KOPT-K1 (cell line): ENCODE results near the gene PAK5.

Experiments used
- H3K27ac ChIP-seq: fragments of 200-600 bp; sonication (generic); 2 replicates; pipeline ENCODE4 v1.5.1; 2016; ENCODE audit warnings: antibody characterized with exemption, mild to moderate bottlenecking, low read depth, low read length; ENCODE audit not compliant: poor library complexity, severe bottlenecking
- H3K36me3 ChIP-seq: fragments of 200-600 bp; sonication (generic); 2 replicates; pipeline ENCODE4 v1.5.1; 2017; ENCODE audit warnings: antibody characterized with exemption, mild to moderate bottlenecking, low read length, moderate library complexity; ENCODE audit not compliant: insufficient read depth
- H3K9me3 ChIP-seq: fragments of 200-600 bp; sonication (generic); 2 replicates; pipeline ENCODE4 v1.5.1; 2017; ENCODE audit warnings: antibody characterized with exemption, low read length, mild to moderate bottlenecking; ENCODE audit not compliant: insufficient read depth, poor library complexity, severe bottlenecking

The PAK5 gene

DNA sequence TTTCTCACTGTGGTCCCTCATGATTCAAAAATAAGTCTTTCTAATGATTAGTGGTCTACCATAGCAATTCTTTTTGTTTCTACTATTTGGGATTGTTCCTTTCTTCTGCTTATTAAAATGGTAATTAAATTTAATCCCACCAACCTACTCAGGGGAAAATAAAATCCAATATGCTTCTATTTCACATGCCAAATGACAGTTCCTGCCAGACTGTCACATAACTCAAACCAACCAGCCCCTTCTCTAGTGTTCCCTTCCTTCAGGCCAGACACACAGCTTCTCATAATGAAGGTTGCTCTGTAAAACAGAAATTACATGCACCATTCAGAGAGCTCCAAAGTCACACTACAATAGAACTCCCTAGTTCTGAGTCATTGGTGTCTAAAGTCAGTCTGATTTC lies 23.2 kb downstream of the PAK5 start:
- Histone ChIP-seq H3K27ac (no peak overlapping the region), H3K36me3 (no peaks in the 10 kb centered on the region), H3K9me3 (no peaks in the 10 kb centered on the region)

- H3K27ac ChIP-seq: no peak overlapping the region
- no peaks in the 10 kb centered on the region for H3K36me3 ChIP-seq
- H3K9me3 ChIP-seq: no peaks in the 10 kb centered on the region
These were observed 28.1 kb downstream of the PAK5 start for GRCh38 chr20:9810738-9811137.

DNA sequence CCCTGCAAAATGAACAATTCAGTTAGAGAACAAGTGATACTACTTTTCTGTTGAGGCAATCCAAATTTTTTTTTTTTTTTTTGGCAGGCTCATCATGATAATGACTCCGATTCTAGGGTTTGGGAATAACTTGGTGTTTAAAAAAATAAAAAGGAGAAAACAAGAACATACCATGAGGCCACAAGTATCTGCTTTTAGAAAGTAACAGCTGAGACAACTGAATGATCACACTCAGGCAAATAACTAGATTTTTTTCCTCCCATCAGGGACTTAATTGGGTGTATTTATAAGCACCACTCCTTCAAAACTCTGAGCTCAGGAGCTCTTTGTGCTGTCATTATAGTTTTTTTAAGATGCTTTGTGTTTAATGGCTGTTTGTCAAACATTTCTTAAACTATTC lies 29.6 kb downstream of the PAK5 start:
- Histone ChIP-seq H3K36me3 (no peaks in the 10 kb centered on the region), H3K27ac (no peak overlapping the region)

DNA sequence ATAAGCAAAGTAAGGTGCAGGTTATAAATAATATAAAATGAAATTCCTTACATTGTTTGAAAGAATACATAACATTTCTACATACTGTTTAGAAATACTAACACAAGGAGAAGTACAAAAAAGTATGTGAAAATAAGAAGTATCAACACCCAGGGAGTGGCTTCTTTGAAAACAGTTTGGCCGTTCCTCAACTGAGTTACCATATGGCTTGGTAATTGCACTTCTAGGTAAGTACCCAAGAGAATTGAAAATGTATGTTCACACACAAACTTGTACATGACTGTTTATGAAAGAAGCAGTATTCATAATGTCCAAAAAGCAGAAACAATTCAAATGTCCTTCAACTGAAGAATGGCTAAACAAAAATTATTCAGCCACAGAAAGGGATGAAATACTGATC lies 30.7 kb downstream of the PAK5 start:
- Histone ChIP-seq H3K36me3 (no peaks in the 10 kb centered on the region), H3K27ac (no peak overlapping the region), H3K9me3 (no peaks in the 10 kb centered on the region)

More for the DNA sequence above, 29.6 kb downstream of the PAK5 start:
- H3K9me3 ChIP-seq: no peaks in the 10 kb centered on the region

DNA sequence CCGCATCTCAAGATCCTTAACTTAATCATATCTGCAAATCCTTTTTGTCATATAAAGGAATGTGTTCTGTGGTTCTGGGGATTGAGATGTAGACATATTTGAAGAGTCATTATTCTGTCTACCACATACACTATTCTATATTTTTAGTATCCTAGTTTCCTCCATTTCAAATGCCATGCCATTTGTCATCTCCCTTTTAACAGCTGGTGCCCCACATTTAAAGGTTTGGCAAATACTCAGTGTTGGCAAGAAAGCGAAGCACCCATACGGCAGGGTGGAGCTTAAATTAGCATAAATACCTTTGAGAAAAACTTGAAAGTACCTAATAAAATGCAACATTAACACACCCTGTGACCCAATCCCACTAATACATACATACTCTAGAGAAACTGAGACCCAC lies 31.7 kb downstream of the PAK5 start:
- Histone ChIP-seq H3K36me3 (no peaks in the 10 kb centered on the region), H3K27ac (no peak overlapping the region), H3K9me3 (no peaks in the 10 kb centered on the region)

DNA sequence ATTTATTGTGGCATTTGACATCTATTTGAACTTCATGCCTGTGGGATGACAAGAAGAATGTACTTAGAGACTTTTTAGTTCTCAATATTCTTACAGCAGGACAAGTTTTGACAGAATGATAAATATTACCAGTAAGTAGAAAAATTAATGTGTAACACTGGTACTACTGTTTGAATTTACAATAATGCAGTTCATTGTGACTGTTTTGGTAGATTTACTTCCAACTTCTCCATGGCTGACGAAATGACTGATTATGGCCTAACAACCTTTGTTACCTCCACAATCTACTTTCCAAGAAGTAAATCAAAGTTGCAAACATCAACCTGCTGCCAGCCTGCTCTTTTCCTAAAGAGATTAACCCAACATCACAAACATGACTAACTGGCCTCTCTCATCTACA lies 38.5 kb downstream of the PAK5 start:
- Histone ChIP-seq H3K27ac (no peak overlapping the region), H3K36me3 (no peaks in the 10 kb centered on the region), H3K9me3 (no peaks in the 10 kb centered on the region)

DNA sequence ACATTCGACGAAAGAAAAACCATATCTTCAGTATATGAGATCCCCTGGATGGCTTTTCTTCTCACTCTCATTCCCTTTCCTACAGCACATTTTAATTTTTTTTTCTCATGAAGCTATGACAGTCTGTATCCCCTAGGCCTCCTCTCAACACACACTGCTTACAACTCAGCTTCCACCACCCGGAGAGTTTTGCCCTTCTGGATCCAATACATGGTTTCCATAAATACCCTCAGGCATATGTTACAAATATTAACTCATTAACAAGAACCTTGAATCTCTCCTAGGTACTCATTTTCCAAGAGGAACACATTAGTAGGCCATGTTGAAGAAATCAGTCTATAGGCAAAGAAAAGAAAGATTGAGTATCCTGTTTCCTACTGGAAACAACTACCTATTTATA lies 44.0 kb downstream of the PAK5 start:
- Histone ChIP-seq H3K9me3 (no peaks in the 10 kb centered on the region), H3K27ac (no peak overlapping the region), H3K36me3 (no peaks in the 10 kb centered on the region)

- H3K27ac ChIP-seq: no peak overlapping the region
- H3K9me3 ChIP-seq: no peaks in the 10 kb centered on the region
- no peaks in the 10 kb centered on the region for H3K36me3 ChIP-seq
These were observed 46.2 kb downstream of the PAK5 start for GRCh38 chr20:9792674-9793073.

DNA sequence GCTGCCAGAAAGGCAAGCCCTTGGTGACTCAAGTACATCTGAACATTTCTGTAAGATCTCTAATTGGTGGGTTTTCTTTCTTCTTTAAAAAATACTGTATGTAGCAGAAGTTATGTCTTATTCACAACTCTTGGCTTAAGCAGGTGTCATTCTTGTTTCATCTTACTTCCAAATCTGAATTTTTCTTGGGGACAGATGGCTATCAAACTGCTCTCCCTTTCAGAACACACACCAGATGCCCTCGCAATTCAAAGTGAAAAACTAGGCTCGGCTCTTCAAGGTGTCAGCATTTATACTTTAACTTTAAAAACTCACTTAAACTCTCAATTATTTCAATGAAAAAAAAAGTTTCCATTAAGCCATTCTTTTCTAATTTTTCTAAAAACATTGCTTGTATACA lies 49.7 kb downstream of the PAK5 start:
- Histone ChIP-seq H3K36me3 (no peaks in the 10 kb centered on the region), H3K27ac (no peak overlapping the region), H3K9me3 (no peaks in the 10 kb centered on the region)

- Histone ChIP-seq H3K36me3 (no peaks in the 10 kb centered on the region), H3K27ac (no peak overlapping the region), H3K9me3 (no peaks in the 10 kb centered on the region)
These were observed 63.7 kb downstream of the PAK5 start for GRCh38 chr20:9775176-9775575.

GRCh38 chr20:9769954-9770353 lies 68.9 kb downstream of the PAK5 start:
- H3K9me3 ChIP-seq: no peaks in the 10 kb centered on the region
- no peaks in the 10 kb centered on the region for H3K36me3 ChIP-seq
- no peak overlapping the region for H3K27ac ChIP-seq

GRCh38 chr20:9761476-9761875 lies 77.4 kb downstream of the PAK5 start:
- no peaks in the 10 kb centered on the region for H3K9me3 ChIP-seq
- H3K36me3 ChIP-seq: no peaks in the 10 kb centered on the region
- no peak overlapping the region for H3K27ac ChIP-seq

DNA sequence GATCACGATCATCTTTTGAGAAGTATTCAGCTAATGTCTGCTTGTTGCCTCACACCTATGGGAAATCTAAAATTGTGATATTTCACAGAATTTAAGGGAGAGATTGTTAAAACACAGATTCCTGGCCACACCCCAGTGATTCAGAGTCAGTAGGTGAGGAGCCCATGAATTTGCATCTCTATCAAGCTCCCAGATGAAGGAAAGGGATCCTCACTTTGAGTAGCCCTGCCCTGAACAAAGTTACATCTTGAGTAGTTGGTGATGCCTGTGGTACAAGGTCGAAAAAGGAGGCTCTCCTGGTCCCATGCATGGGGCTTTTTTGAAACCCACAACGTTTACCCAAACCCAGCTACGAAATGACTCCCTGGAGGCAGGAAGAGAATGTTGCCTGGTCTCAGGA lies 79.5 kb downstream of the PAK5 start:
- H3K9me3 ChIP-seq: no peaks in the 10 kb centered on the region
- H3K36me3 ChIP-seq: no peaks in the 10 kb centered on the region
- H3K27ac ChIP-seq: no peak overlapping the region

DNA sequence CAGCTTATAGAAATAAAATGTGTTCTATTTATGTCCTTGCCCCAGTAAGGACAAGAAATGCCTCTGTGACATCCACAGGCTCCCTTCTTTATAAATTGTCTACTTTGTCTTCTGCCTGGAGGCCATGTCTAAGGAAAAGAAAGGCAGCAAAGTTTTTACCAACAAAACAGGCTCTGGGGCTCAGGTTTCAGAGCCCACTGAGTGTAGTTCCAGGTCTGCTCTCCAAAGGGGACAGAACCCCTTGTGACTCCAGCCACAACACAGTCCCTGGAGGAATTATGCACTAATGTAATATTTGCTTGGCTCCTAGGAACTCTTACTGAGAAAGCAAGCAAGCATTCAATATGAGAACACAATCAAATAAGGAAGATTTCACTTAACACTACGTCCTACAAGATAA lies 80.1 kb downstream of the PAK5 start:
- H3K27ac ChIP-seq: no peak overlapping the region
- no peaks in the 10 kb centered on the region for H3K9me3 ChIP-seq

DNA sequence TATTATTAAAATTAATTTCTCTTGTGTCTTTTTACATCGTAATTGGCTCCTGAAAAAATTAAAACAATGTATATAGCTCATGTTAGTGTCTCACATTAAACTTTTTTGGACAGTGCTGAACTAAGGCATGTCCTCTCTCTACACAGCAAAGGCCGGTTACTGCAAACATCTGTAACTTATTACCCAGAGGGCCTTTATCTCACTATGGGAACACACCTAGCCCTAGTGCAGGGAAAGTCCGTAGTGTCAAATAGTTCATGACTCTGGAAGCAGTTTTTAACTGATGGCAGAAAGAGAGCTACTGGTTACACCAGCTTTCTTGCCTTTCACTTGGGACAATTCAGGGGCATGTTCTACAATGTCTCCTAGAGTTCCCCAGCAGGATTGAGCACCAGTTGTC lies 82.2 kb downstream of the PAK5 start:
- H3K9me3 ChIP-seq: no peaks in the 10 kb centered on the region
- H3K27ac ChIP-seq: no peak overlapping the region
- H3K36me3 ChIP-seq: no peaks in the 10 kb centered on the region

More for the DNA sequence above, 80.1 kb downstream of the PAK5 start:
- no peaks in the 10 kb centered on the region for H3K36me3 ChIP-seq

- no peaks in the 10 kb centered on the region for H3K9me3 ChIP-seq
- no peaks in the 10 kb centered on the region for H3K36me3 ChIP-seq
These were observed 83.6 kb downstream of the PAK5 start for GRCh38 chr20:9755301-9755700.

DNA sequence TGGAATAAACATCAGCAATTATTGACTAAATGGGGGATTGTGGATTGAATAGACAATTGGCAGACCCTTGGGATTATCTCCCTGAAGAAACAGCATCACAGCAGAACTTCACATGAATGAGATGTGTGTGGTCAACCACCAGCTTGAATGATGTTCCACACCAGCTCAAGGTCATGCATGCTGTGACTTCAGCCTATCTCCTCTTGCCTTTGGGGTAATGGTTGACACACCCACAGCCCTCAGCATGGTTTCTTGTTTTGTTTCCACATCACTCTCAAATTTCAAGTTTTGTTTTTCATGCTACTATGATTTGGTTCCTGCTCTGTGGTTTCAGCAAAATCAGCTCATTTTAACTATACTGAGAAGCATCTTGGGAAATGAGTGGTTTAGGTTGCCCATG lies 94.3 kb downstream of the PAK5 start:
- Histone ChIP-seq H3K27ac (no peak overlapping the region), H3K36me3 (no peaks in the 10 kb centered on the region), H3K9me3 (no peaks in the 10 kb centered on the region)

More at GRCh38 chr20:9755301-9755700, 83.6 kb downstream of the PAK5 start:
- no peak overlapping the region for H3K27ac ChIP-seq
